ENCODE results near the gene KRT6C. TPM values are rescaled to one million over a fixed set of nuclear protein-coding genes. Genes with fewer than 3 reads are reported as not detected.

The KRT6C gene
- total RNA-seq: not detected in 3 replicates
- long read RNA-seq: 0 reads

DNA sequence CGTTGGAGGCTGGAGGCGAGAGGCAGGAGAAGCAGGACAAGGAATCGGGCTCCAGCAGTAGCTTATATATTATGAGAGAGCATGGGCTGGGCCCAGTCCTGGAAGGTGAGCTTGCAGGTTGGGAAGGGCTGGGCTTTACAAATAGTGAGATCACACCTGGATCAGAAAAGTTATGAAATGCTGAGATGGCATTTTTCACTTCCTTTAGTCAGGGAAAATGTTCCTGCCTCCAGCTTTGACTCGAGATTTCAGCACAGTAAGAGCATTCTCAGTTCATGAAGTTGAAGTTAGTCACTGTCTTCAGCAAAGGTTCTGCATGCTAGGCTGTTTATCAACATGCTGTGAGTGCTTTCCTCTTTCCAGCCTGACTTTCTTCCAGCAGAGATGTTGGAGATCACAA is at the start of gene KRT6C:
Gene KRT6C (minus strand): TSS at position 38 of the 400 bp plus-strand sequence. CDS start 68 bp downstream, outside the sequence.
- DNase-seq (ENCODE audit: low spot score): no peak
- no peak within 1 kb of the TSS for H3K4me3 Mint-ChIP-seq (ENCODE audit: unreplicated experiment)
- no peaks in the 10 kb centered on the region for H3K36me3 Mint-ChIP-seq (ENCODE audit: low read depth)
- H3K9me3 Mint-ChIP-seq (ENCODE audit: low read depth): peaks cover 8% of the 10 kb centered on the region
- no peaks in the 10 kb centered on the region for H3K4me1 Mint-ChIP-seq (ENCODE audit: low read depth)
- H3K27ac Mint-ChIP-seq (ENCODE audit: unreplicated experiment): no peak within 1 kb of the TSS
- peaks cover 64% of the 10 kb centered on the region for H3K27me3 Mint-ChIP-seq (ENCODE audit: low read depth)
- TF ChIP-seq CTCF (IDR thresholded peaks at IDR 0.05): no peak

DNA sequence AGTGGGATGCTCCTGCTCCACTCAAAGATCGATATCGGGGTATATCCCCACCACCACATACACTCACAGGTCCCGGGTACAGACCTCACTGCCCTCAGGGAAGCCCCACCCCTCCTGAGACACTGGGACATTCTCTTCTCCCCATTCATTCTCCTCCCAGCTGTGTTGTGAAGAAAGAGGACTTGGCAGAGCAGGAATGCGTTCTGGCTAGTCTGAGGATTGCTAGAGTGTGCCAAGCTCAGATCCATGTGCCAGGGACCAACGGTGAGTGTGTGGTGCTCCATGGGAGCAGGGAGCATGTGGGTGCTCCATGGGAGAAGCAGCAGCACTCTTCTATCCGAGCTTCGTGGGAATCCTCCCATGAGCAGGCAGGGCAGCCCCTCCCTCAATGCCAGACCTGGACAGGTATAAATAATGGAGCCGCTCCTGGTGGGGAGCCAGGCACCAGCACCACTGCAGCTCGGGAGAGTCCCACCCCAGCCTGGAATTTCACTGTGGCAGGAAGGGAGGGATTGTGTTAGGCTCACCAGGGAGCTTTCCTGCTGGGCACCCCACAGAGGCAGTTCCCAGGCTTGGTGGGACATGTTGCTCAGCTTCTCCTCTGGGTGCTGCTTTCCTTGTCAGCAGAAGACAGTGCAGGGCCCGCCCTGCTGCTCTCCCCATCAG is 48.9 kb upstream of the KRT6C start:
- peaks cover 40% of the 10 kb centered on the region for H3K27me3 Mint-ChIP-seq (ENCODE audit: low read depth)
- TF ChIP-seq CTCF (IDR thresholded peaks at IDR 0.05): no peak
- peak; percentile 50 for DNase-seq (ENCODE audit: low spot score)
- peaks cover 11% of the 10 kb centered on the region for H3K4me1 Mint-ChIP-seq (ENCODE audit: low read depth)
- H3K4me3 Mint-ChIP-seq (ENCODE audit: unreplicated experiment): no peak overlapping the region
- no peak overlapping the region for H3K27ac Mint-ChIP-seq (ENCODE audit: unreplicated experiment)
- H3K36me3 Mint-ChIP-seq (ENCODE audit: low read depth): no peaks in the 10 kb centered on the region
- H3K9me3 Mint-ChIP-seq (ENCODE audit: low read depth): no peaks in the 10 kb centered on the region

DNA sequence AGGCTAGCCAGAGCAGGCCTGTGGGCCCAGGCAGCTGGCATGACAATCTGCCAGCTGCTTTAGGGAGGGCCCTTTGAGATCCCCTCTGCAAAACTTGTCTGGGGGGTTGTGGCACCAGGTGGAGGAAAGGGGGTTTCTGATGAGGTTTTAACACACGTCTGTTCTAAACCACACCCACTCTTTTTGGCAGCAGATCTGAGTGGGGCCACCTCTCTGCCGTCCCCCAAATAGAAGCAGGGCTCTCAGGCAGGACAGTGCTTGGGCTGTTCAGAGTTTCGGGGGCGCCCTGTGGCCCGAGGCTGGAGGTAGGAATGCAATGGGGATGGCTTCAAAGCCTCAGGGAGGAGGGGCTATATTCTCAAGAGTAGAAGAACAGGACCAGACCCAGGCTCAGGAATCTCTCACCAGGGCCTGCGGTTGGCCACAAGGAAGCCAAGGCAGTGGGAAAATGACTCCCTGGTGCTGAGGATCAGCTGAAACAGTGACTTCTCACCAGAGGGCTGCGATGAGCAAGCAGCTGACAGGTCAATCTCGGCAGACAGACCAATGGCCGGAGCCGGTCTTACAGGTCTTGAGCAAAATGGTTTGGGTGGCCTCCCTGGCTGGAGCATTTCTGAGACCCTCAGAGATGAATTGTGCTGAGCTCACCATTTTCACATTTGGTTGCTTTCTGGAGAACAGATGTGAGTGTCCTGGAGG is 48.1 kb upstream of the KRT6C start:
- Mint-ChIP-seq H3K4me3 (ENCODE audit: unreplicated experiment) (no peak overlapping the region), H3K9me3 (ENCODE audit: low read depth) (no peaks in the 10 kb centered on the region), H3K4me1 (ENCODE audit: low read depth) (peaks cover 11% of the 10 kb centered on the region), H3K27me3 (ENCODE audit: low read depth) (peaks cover 43% of the 10 kb centered on the region), H3K27ac (ENCODE audit: unreplicated experiment) (no peak overlapping the region), H3K36me3 (ENCODE audit: low read depth) (no peaks in the 10 kb centered on the region)
- DNase-seq (ENCODE audit: low spot score): no peak
- no peak for TF ChIP-seq CTCF (IDR thresholded peaks at IDR 0.05)

DNA sequence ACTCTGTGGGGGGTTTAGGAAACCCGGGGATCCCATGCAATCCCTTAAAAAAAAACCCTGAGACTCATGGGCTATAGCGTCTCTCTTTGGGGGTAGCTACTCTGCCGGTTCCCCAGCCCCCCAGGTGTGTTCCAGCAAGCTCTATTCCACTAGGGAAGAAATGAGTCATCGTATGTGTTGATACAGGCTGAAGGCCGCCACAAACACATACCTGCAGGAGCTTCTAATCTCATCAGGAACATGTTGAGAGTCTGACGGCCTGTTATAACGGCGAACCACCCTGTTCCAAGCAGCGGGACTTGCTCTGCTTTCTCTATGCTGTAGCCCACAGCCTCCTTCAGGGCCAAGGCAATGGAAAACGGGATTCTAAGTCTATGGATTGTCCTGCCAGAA is 47.6 kb upstream of the KRT6C start:
- Mint-ChIP-seq H3K4me1 (ENCODE audit: low read depth) (peaks cover 11% of the 10 kb centered on the region), H3K4me3 (ENCODE audit: unreplicated experiment) (no peak overlapping the region), H3K9me3 (ENCODE audit: low read depth) (no peaks in the 10 kb centered on the region), H3K27ac (ENCODE audit: unreplicated experiment) (peak overlapping the region; percentile 17), H3K27me3 (ENCODE audit: low read depth) (peaks cover 42% of the 10 kb centered on the region), H3K36me3 (ENCODE audit: low read depth) (no peaks in the 10 kb centered on the region)
- TF ChIP-seq CTCF (IDR thresholded peaks at IDR 0.05): no peak
- no peak for DNase-seq (ENCODE audit: low spot score)

DNA sequence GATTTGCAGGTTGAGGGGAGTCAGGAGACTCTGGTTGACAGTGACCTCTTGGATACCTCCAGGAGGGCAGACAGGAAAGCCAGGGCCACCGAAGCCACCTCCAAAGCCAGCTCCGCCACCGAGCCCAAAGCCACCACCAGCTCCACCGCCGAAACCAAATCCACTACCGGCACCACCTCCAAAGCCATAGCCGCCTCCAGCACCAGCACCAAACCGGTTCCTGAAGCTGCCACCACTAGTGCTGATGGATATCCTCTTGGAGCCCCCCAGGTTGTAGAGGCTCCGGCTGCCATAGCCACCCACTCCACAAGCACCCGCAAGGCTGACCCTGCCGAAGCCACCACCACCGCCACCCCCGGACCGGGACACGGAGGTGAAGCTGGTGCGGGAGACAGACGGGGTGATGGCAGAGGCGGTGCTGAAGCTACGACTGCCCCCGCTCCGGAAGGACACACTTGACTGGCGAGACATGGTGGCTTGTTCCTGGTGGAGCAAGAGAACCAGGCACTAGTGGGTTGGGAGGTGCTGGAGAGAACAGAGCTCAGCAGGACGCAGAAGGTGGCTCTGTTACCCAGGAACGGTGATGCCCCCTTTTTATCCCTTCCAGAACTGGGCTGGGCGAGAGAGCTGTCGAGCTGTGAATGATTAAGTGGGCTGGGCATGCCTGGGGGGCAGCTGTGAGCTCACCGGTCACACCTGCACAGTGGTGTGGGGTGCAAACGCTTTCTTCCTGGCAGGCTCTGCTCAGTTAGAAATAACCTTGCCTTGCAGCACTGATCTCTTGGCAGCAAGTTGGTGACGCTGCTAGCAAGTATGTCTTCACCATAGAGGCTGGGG is 46.4 kb upstream of the KRT6C start, which contains the start of gene KRT5:
Gene KRT5 (minus strand): TSS at position 569 of the 837 bp plus-strand sequence. CDS start 98 bp downstream, at position 471.
- H3K36me3 Mint-ChIP-seq (ENCODE audit: low read depth): no peaks in the 10 kb centered on the region
- no peak for TF ChIP-seq CTCF (IDR thresholded peaks at IDR 0.05)

More for the DNA sequence above, 46.4 kb upstream of the KRT6C start, which contains the start of gene KRT5:
- Mint-ChIP-seq H3K4me1 (ENCODE audit: low read depth) (peaks cover 11% of the 10 kb centered on the region), H3K27ac (ENCODE audit: unreplicated experiment) (peak within 1 kb of the TSS; percentile 17), H3K27me3 (ENCODE audit: low read depth) (peaks cover 48% of the 10 kb centered on the region), H3K9me3 (ENCODE audit: low read depth) (no peaks in the 10 kb centered on the region), H3K4me3 (ENCODE audit: unreplicated experiment) (no peak within 1 kb of the TSS)
- no peak for DNase-seq (ENCODE audit: low spot score)

Measured in chondrocyte (in vitro differentiated cells).